COLO668 (cell line): ENCODE measurements around the gene ULK4.
"Not testable (repeated sequence)": the region's sequence is repeated elsewhere in the genome, so short reads cannot be mapped to it uniquely, and the experiment has no call there.

Experiments
- DNase-seq: peaks from one replicate; lab custom pipeline; 2025; ENCODE audit not compliant: unreplicated experiment; lab: John Stamatoyannopoulos, UW

ULK4 gene

GRCh38 chr3:41872157-41872556 is 89.7 kb downstream of the ULK4 start:
- DNase-seq, result no peak

DNA sequence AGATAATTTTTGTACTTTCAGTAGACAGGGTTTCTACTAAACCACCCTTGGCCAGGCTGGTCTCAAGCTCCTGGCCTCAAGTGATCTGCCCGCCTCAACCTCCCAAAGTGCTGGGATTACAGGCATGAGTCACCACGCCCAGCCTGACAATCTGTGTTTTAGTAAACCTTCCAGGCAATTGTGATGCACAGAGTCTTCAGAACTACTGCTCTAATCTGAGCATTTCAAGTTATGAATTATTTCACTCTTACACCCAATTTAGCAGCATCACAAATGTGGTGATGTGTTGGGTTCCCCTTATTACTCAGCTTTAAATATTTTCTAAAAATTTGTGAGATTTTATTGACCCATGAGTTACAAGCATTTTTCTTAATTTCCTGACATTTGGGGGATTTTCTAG is 94.4 kb downstream of the ULK4 start:
- no peak for DNase-seq

GRCh38 chr3:41866298-41866697 is 95.6 kb downstream of the ULK4 start:
- no peak for DNase-seq

GRCh38 chr3:41863024-41863423 is 98.9 kb downstream of the ULK4 start:
- DNase-seq, result no peak

DNA sequence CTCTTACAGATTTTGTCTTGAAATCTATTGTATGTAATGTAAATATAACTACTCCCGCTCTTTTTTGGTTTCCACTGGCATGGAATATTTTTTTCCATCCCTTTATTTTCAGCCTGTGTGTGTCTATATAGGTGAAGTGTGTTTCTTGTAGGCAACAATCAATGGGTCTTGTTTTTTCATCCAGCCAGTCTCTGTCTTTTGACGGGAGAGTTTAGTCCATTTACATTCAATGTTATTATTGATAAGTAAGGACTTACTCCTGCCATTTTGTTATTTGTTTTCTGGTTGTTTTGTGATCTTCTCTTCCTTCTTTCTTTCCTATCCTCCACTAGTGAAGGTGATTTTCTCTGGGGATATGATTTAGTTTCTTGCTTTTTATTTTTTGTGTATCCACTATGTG is 101.4 kb downstream of the ULK4 start:
- not testable (repeated sequence) for DNase-seq

- no peak for DNase-seq
These were observed 106.9 kb downstream of the ULK4 start for GRCh38 chr3:41854956-41855355.

- no peak for DNase-seq
These were observed 108.2 kb downstream of the ULK4 start for GRCh38 chr3:41853540-41854196.

- DNase-seq, result no peak
These were observed 112.9 kb downstream of the ULK4 start for GRCh38 chr3:41848753-41849574.

GRCh38 chr3:41847679-41848078 is 114.2 kb downstream of the ULK4 start:
- no peak for DNase-seq

- no peak for DNase-seq
These were observed 115.1 kb downstream of the ULK4 start for GRCh38 chr3:41846850-41847249.

GRCh38 chr3:41845826-41846225 is 116.1 kb downstream of the ULK4 start:
- DNase-seq, result no peak

GRCh38 chr3:41844256-41844655 is 117.6 kb downstream of the ULK4 start:
- DNase-seq, result not testable (repeated sequence)

DNA sequence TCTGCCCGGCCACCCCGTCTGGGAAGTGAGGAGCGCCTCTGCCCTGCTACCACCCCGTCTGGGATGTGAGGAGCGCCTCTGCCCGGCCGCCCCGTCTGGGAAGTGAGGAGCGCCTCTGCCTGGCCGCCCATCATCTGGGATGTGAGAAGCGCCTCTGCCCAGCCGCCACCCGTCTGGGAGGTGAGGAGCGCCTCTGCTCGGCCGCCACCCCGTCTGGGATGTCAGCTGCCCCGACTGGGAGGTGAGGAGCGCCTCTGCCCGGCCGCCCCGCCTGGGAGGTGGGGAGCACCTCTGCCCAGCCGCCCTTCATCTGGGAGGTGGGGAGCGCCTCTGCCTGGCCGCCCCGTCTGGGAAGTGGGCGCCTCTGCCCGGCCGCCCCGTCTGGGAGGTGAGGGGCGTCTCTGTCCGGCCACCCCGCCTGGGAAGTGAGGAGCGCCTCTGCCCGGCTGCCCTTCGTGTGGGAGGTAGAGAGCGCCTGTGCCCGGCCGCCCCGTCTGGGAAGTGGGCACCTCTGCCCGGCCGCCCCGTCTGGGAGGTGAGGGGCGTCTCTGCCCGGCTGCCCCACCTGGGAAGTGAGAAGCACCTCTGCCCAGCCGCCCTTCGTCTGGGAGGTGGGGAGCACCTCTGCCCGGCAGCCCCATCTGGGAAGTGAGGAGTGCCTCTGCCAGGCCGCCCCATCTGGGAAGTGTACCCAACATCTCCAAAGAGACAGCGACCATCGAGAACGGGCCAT is 120.8 kb downstream of the ULK4 start:
- not testable (repeated sequence) for DNase-seq

- DNase-seq, result no peak
These were observed 125.4 kb downstream of the ULK4 start for GRCh38 chr3:41836360-41837134.

DNA sequence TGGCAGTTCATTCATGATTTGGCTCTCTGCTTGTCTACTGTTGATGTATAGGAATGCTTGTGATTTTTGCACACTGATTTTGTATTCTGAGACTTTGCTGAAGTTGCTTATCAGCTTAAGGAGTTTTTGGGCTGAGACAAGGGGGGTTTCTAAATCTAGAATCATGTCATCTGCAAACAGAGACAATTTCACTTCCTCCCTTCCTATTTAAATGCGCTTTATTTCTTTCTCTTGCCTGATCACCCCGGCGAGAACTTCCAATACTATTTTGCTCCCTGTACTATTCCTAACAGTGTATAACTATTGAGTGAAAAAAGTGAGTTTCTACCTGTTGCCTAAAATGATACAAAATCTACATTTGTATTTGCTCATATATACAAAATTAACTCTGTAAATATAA is 128.3 kb downstream of the ULK4 start:
- DNase-seq, result no peak

- no peak for DNase-seq
These were observed 142.7 kb downstream of the ULK4 start for GRCh38 chr3:41819236-41819635.

GRCh38 chr3:41808618-41809017 is 153.3 kb downstream of the ULK4 start:
- no peak for DNase-seq

- DNase-seq, result no peak
These were observed 153.8 kb downstream of the ULK4 start for GRCh38 chr3:41808152-41808551.

DNA sequence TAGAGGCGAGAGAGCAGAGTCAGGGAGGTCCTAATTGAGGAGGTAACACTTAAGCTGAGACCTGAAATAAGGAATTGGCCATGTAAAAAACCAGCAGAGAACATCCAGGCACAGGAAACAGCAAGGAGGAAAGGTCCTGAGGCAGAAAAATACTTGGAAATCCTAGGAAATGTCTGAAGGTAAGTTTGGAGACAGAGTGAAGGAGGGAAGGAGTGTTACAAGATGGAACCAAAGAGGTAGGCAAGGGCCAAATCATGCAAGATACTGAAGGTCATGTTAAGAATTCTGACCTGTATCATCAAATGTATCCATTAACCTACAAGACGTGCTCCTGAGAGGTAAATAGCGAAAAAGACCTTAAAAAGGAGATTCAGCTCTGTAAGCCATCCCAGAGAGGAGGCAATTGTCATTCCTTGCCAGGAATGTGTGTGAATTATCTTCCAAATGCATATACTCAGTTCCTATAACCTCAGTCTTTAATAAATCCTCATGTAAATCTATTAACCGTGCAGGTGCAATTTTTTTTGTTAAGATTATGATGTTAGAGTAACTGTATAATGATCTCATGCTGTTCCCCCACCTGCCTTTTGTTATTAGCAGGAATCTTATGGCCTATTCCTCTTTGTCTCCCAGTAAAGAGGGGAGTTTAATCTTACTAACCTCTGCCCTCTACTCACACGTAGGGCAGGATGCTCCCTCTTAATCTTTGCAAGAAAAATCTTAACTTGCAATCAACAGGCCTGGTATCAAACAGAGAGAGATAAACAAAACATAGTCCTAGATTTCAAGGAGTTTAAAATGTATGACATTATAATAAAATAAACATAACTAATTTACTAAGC is 166.9 kb downstream of the ULK4 start:
- DNase-seq, result no peak

GRCh38 chr3:41792806-41793205 is 169.1 kb downstream of the ULK4 start:
- no peak for DNase-seq
